Stomach (tissue), 4 donors: Measurements from ENCODE around the gene NCAPH2.
A peak's percentile ranks its signal among the peaks of the same experiment; 100 is the strongest.

Experiments
- CTCF ChIP-seq, 7 experiments: fragments of 450-650 bp in 4 of 7; fragments of 200-600 bp in 3 of 7; sonication (generic) in 3 of 7; IDR thresholded peaks; one replicate each; pipeline ENCODE4 v1.5.1; 2016 to 2019; ENCODE audit warnings: antibody characterized with exemption in 7 of 7, control low read depth in 2 of 7, mild to moderate bottlenecking in 1 of 7
- POLR2A ChIP-seq, 4 donors: fragments of 450-650 bp; IDR thresholded peaks; one replicate each; pipeline ENCODE4 v1.6.1; 2016; ENCODE audit warnings: antibody characterized with exemption in 4 of 4, control low read depth in 2 of 4, mild to moderate bottlenecking in 1 of 4, moderate library complexity in 1 of 4

DNA sequence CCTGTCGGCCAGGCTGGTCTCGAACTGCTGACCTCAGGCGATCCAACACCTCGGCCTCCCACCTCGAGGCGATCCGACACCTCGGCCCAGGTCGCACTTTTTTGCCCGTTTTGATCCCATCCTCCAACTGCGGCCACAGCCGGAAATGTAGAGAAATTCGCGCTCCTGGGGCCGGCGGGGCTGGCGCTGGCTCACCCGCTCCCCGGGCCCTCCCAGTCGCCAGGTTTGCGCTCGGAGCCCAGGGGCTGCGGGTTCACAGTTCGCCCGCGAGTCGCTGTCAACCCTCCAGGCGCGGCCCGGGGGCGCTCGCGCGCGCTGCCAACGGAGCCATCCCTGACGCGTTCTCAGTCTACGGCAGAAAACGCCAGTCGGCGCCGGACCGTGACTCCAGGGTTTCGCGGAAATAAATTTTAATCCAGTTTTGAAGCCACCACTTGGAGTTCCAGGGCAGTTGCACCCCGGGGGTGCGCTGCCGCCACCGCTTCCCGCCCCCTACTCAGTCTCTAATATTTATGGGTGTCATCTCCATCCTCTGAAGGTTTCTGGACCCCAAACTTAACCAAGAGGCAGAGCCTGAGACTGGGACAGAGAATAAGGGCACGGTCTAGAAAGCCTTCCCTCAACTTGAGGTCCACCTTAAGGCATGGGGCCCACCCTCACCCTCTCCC is 36.2 kb downstream of the NCAPH2 start:
- TF ChIP-seq POLR2A (IDR thresholded peaks at IDR 0.05) (no peak), CTCF (IDR thresholded peaks at IDR 0.05) (peak in 5 of 7 experiments; percentile 13 to 63 (median 40))
